ENCODE data around the gene GIT1.

GIT1 gene

DNA sequence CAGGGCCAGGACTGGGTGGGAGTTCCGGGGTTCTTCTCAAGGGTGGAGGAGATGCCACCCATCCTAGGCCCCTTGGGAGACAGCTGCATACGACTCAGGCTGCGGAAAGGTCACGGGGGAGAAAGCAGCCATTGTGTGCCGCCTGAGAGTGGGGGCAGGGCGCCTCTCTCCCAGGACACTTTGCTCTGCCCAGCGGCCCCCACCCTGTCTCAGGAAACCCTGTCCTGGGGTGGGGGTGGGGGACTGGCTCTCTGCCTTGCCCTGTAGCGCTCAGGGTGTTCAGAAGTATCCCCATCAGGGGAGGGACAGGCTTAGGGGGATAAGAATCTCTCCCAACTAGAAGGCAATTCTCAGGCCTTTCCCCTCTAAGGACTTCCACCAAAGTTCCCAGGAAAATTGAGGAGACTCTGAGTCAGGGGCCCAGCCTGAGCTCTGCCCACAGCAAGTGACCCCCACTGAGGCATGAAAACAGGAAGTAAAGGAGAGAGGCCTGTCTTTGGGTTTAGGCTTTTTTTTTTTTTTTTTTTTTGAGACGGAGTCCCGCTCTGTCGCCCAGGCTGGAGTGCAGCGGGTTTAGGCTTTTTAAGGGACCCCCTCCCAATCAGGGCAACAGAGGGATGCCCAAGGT is 4.9 kb downstream of the GIT1 start:
- TF ChIP-seq, protein P1, sequence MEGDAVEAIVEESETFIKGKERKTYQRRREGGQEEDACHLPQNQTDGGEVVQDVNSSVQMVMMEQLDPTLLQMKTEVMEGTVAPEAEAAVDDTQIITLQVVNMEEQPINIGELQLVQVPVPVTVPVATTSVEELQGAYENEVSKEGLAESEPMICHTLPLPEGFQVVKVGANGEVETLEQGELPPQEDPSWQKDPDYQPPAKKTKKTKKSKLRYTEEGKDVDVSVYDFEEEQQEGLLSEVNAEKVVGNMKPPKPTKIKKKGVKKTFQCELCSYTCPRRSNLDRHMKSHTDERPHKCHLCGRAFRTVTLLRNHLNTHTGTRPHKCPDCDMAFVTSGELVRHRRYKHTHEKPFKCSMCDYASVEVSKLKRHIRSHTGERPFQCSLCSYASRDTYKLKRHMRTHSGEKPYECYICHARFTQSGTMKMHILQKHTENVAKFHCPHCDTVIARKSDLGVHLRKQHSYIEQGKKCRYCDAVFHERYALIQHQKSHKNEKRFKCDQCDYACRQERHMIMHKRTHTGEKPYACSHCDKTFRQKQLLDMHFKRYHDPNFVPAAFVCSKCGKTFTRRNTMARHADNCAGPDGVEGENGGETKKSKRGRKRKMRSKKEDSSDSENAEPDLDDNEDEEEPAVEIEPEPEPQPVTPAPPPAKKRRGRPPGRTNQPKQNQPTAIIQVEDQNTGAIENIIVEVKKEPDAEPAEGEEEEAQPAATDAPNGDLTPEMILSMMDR (IDR thresholded peaks at IDR 0.05; ENCODE audit: low read depth, low read length, missing control alignments): no peak
- no peak overlapping the region for H3K4me3 ChIP-seq (ENCODE audit: low read depth, low read length)
- DNase-seq (ENCODE audit: low read depth): no peak
- in situ Hi-C loops (cut with HindIII; ENCODE audit: low sequenced_read_pairs): no loop called here

DNA sequence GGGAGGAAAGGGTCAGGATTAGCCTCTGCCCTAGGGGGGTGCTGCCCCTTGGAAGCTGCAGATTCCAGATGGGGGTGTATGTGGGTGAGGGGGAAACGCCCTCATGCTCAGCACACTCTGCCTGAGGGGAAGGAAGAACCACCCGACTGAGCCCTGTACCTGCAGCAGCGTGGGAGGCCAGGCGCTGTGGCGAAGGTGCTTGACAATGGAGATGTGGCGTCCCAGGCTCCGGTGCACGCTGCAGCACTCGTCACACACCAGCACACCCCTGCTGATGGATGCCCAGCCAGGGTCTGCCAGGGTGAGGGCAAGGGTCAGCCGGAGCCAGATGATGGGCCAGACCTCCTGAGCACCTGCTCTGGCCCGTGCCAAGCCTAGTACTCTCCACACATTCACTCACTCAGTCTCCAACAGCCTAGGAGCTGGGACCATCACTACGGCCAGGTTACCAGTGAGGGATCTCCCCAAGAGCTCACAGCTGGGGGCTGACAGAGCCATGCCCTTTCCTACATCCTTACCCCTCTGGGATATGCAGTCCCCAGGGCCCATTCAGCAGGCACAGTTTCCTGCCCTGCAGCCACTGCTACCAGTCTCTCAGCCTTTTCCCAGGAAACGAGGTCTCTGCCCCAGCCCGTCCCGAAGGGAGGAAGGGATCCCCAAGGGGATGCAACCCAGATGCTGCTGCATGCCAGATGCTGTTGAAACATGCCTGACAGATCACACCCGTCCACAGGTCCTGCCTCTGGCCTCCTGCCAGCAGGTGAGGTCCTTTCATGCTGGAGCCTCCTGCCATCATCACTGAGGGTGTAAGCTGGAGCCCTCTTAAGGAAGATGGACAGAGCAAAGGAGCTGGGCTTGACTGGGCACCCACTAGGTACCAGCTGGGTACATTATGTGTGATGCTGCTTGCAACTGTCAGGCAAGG is 5.9 kb downstream of the GIT1 start:
- in situ Hi-C loops (cut with HindIII; ENCODE audit: low sequenced_read_pairs): no loop called here
- TF ChIP-seq, protein P1 (IDR thresholded peaks at IDR 0.05; ENCODE audit: low read depth, low read length, missing control alignments): no peak
- H3K4me3 ChIP-seq (ENCODE audit: low read depth, low read length): no peak overlapping the region
- DNase-seq (ENCODE audit: low read depth): no peak

DNA sequence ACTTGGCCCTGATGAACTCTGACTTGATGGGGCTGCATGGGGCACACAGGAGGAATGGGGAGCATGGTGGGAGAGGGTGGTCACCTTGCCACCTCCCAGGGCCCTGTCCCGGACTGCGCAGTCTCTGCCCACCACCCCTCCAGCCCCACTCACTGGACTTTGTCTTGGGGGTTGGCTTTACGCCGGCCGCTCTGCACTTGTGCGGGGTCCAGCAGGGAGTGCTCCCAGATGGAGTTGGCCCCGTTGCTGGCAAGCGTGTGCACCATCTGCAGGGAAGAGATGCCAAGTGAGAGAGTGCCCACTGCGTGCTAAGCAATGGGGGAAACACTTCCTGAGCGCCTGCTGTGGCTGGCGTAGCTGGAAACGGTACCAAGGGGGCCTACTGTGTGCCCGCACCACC is 6.7 kb downstream of the GIT1 start:
- in situ Hi-C loops (cut with HindIII; ENCODE audit: low sequenced_read_pairs): no loop called here
- H3K4me3 ChIP-seq (ENCODE audit: low read depth, low read length): no peak overlapping the region
- no peak for DNase-seq (ENCODE audit: low read depth)
- TF ChIP-seq, protein P1 (IDR thresholded peaks at IDR 0.05; ENCODE audit: low read depth, low read length, missing control alignments): no peak

GRCh38 chr17:29582254-29582765 is 7.1 kb downstream of the GIT1 start:
- no peak overlapping the region for H3K4me3 ChIP-seq (ENCODE audit: low read depth, low read length)
- TF ChIP-seq, protein P1 (IDR thresholded peaks at IDR 0.05; ENCODE audit: low read depth, low read length, missing control alignments): no peak
- in situ Hi-C loops (cut with HindIII; ENCODE audit: low sequenced_read_pairs): no loop called here
- no peak for DNase-seq (ENCODE audit: low read depth)

DNA sequence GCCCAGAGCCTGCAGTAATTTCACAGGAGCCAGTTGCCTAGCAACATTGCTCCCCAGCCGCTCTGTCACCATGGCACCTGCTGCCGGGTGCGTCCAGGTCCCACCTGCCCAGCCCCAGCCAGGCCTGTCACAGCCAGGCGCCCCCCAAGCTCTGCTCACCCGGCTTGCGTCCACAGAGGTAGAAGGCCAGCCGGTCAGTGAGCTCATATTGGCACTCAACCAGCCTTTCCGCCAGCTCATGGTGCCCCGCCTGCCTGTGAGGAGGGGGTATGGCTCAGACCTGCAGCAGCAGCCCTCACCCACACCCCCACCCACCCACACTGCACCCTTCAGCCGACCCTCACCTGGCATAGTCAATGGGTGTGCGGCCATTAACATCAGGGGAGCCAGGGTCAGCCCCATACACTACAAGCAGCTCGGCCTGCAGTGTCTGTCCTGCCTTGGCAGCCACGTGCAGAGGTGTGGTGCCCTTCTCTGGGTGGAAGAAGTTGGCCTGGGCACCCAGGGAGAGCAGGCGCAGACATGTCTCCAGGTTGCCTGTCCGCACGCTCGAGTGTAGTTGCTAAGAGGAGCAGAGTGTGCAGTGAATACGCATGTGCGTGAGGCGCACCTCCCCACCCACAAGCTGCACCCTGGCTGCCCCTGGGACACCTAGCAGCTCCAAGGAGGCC is 7.7 kb downstream of the GIT1 start:
- H3K4me3 ChIP-seq (ENCODE audit: low read depth, low read length): no peak overlapping the region
- TF ChIP-seq, protein P1 (IDR thresholded peaks at IDR 0.05; ENCODE audit: low read depth, low read length, missing control alignments): no peak
- in situ Hi-C loops (cut with HindIII; ENCODE audit: low sequenced_read_pairs): no loop called here
- no peak for DNase-seq (ENCODE audit: low read depth)
